ENCODE results near the gene XCL2. TPM values are rescaled to one million over a fixed set of nuclear protein-coding genes. Genes with fewer than 3 reads are reported as not detected.
"Not testable (repeated sequence)": the region's sequence is repeated elsewhere in the genome, so short reads cannot be mapped to it uniquely, and the experiment has no call there.

XCL2 gene
- total RNA-seq, 2 experiments from 2014 or later, result not detected

- Mint-ChIP-seq H3K4me3 (no peak overlapping the region), H3K4me1 (peaks cover 37% of the 10 kb centered on the region), H3K36me3 (ENCODE audit: low read depth) (peaks cover 12% of the 10 kb centered on the region), H3K9me3 (peaks cover 11% of the 10 kb centered on the region), H3K27me3 (peaks cover 3% of the 10 kb centered on the region), H3K27ac (no peak overlapping the region)
- no peak for DNase-seq
- ChIA-PET POLR2A (interaction anchor here (0.8 kb wide), 1 partner anchor 24 kb away, joined by 3 read pairs; no protein-coding TSS in a partner anchor), CTCF (interaction anchor here (0.6 to 1.4 kb wide), 4 partner anchors 11 to 806 kb away, joined by 3 to 4 read pairs (median 3); no protein-coding TSS in a partner anchor)
Observed at GRCh38 chr1:168553680-168554553, 10.1 kb upstream of the XCL2 start.

- ChIA-PET CTCF (interaction anchor here (1.1 to 1.4 kb wide), 2 partner anchors 12 to 18 kb away, joined by 3 to 4 read pairs; no protein-coding TSS in a partner anchor), POLR2A (no interaction called here)
- Mint-ChIP-seq H3K9me3 (peaks cover 14% of the 10 kb centered on the region), H3K27ac (no peak overlapping the region), H3K36me3 (ENCODE audit: low read depth) (peaks cover 20% of the 10 kb centered on the region), H3K4me3 (no peak overlapping the region), H3K4me1 (peaks cover 33% of the 10 kb centered on the region), H3K27me3 (peaks cover 5% of the 10 kb centered on the region)
- DNase-seq, result no peak
Observed at GRCh38 chr1:168552961-168553360, 9.2 kb upstream of the XCL2 start.

GRCh38 chr1:168551688-168552087 lies 7.9 kb upstream of the XCL2 start:
- ChIA-PET POLR2A (no interaction called here), CTCF (no interaction called here)
- H3K27ac Mint-ChIP-seq, result no peak overlapping the region
- peaks cover 12% of the 10 kb centered on the region for H3K9me3 Mint-ChIP-seq
- DNase-seq, result no peak
- H3K4me1 Mint-ChIP-seq, result peaks cover 23% of the 10 kb centered on the region
- H3K36me3 Mint-ChIP-seq (ENCODE audit: low read depth), result peaks cover 19% of the 10 kb centered on the region
- H3K4me3 Mint-ChIP-seq, result no peak overlapping the region
- H3K27me3 Mint-ChIP-seq, result peaks cover 8% of the 10 kb centered on the region

GRCh38 chr1:168550971-168551370 lies 7.2 kb upstream of the XCL2 start:
- Mint-ChIP-seq H3K36me3 (ENCODE audit: low read depth) (peaks cover 15% of the 10 kb centered on the region), H3K27me3 (peaks cover 8% of the 10 kb centered on the region), H3K27ac (no peak overlapping the region), H3K4me1 (peaks cover 18% of the 10 kb centered on the region), H3K4me3 (no peak overlapping the region), H3K9me3 (peaks cover 8% of the 10 kb centered on the region)
- DNase-seq, result no peak
- CTCF ChIA-PET, result interaction anchor here (0.6 kb wide), 1 partner anchor 48 kb away, joined by 3 read pairs; no protein-coding TSS in a partner anchor
- POLR2A ChIA-PET, result no interaction called here

GRCh38 chr1:168546553-168546895 lies 2.7 kb upstream of the XCL2 start:
- H3K27ac Mint-ChIP-seq, POLR2A ChIA-PET, H3K4me3 Mint-ChIP-seq, DNase-seq, H3K27me3 Mint-ChIP-seq, CTCF ChIA-PET, H3K9me3 Mint-ChIP-seq, H3K4me1 Mint-ChIP-seq: not testable (repeated sequence)
- H3K36me3 Mint-ChIP-seq (ENCODE audit: low read depth), result peaks cover 12% of the 10 kb centered on the region

- H3K4me1 Mint-ChIP-seq, H3K27ac Mint-ChIP-seq, H3K9me3 Mint-ChIP-seq, H3K4me3 Mint-ChIP-seq, H3K27me3 Mint-ChIP-seq, POLR2A ChIA-PET, CTCF ChIA-PET: not testable (repeated sequence)
- DNase-seq, result peak; percentile 37
- peaks cover 12% of the 10 kb centered on the region for H3K36me3 Mint-ChIP-seq (ENCODE audit: low read depth)
Observed at GRCh38 chr1:168545678-168546552, 2.1 kb upstream of the XCL2 start.

- H3K9me3 Mint-ChIP-seq, H3K4me3 Mint-ChIP-seq, H3K27me3 Mint-ChIP-seq, CTCF ChIA-PET, POLR2A ChIA-PET, H3K27ac Mint-ChIP-seq, H3K4me1 Mint-ChIP-seq, DNase-seq: not testable (repeated sequence)
- H3K36me3 Mint-ChIP-seq (ENCODE audit: low read depth), result peaks cover 15% of the 10 kb centered on the region
Observed at GRCh38 chr1:168542978-168543377, 819 bp downstream of the XCL2 start.

- peaks cover 24% of the 10 kb centered on the region for H3K4me1 Mint-ChIP-seq
- H3K27me3 Mint-ChIP-seq, POLR2A ChIA-PET, H3K27ac Mint-ChIP-seq, DNase-seq, CTCF ChIA-PET, H3K4me3 Mint-ChIP-seq: not testable (repeated sequence)
- H3K36me3 Mint-ChIP-seq (ENCODE audit: low read depth), result peaks cover 33% of the 10 kb centered on the region
- H3K9me3 Mint-ChIP-seq, result peaks cover 20% of the 10 kb centered on the region
Observed at GRCh38 chr1:168540798-168541197, 3.0 kb downstream of the XCL2 start.

- CTCF ChIA-PET, result interaction anchor here (0.7 to 2.3 kb wide), 13 partner anchors 12 to 193 kb away, joined by 3 to 10 read pairs (median 3); no protein-coding TSS in a partner anchor
- DNase-seq, result peak; percentile 62
- Mint-ChIP-seq H3K36me3 (ENCODE audit: low read depth) (peaks cover 42% of the 10 kb centered on the region), H3K4me1 (peaks cover 68% of the 10 kb centered on the region), H3K4me3 (peak overlapping the region; percentile 59), H3K27ac (peak overlapping the region; percentile 91), H3K9me3 (peaks cover 24% of the 10 kb centered on the region), H3K27me3 (no peaks in the 10 kb centered on the region)
- POLR2A ChIA-PET, result no interaction called here
Observed at GRCh38 chr1:168535536-168535935, 8.3 kb downstream of the XCL2 start.

GRCh38 chr1:168531615-168532345 lies 12.0 kb downstream of the XCL2 start:
- peaks cover 11% of the 10 kb centered on the region for H3K9me3 Mint-ChIP-seq
- H3K27me3 Mint-ChIP-seq, result peaks cover 3% of the 10 kb centered on the region
- H3K4me1 Mint-ChIP-seq, result peaks cover 68% of the 10 kb centered on the region
- CTCF ChIA-PET, result interaction anchor here (1.5 kb wide), 1 partner anchor 92 kb away, joined by 3 read pairs; no protein-coding TSS in a partner anchor
- POLR2A ChIA-PET, result no interaction called here
- no peak overlapping the region for H3K4me3 Mint-ChIP-seq
- peaks cover 17% of the 10 kb centered on the region for H3K36me3 Mint-ChIP-seq (ENCODE audit: low read depth)
- peak overlapping the region; percentile 85 for H3K27ac Mint-ChIP-seq
- peak; percentile 57 for DNase-seq

GRCh38 chr1:168529518-168529917 lies 14.3 kb downstream of the XCL2 start:
- H3K4me1 Mint-ChIP-seq, result peaks cover 47% of the 10 kb centered on the region
- peaks cover 13% of the 10 kb centered on the region for H3K36me3 Mint-ChIP-seq (ENCODE audit: low read depth)
- ChIA-PET CTCF (no interaction called here), POLR2A (no interaction called here)
- DNase-seq, result no peak
- no peak overlapping the region for H3K4me3 Mint-ChIP-seq
- H3K27me3 Mint-ChIP-seq, result peaks cover 3% of the 10 kb centered on the region
- peaks cover 11% of the 10 kb centered on the region for H3K9me3 Mint-ChIP-seq
- H3K27ac Mint-ChIP-seq, result no peak overlapping the region

GRCh38 chr1:168521401-168522000 lies 22.3 kb downstream of the XCL2 start:
- CTCF ChIA-PET, result interaction anchor here (0.8 kb wide), 2 partner anchors 31 to 53 kb away, joined by 3 read pairs; no protein-coding TSS in a partner anchor
- H3K27ac Mint-ChIP-seq, result peak overlapping the region; percentile 87
- POLR2A ChIA-PET, result interaction anchor here (0.5 to 0.8 kb wide), 2 partner anchors 78 to 81 kb away, joined by 3 to 4 read pairs; no protein-coding TSS in a partner anchor
- peaks cover 2% of the 10 kb centered on the region for H3K27me3 Mint-ChIP-seq
- H3K36me3 Mint-ChIP-seq (ENCODE audit: low read depth), result peaks cover 31% of the 10 kb centered on the region
- H3K4me3 Mint-ChIP-seq, result peak overlapping the region; percentile 23
- H3K9me3 Mint-ChIP-seq, result peaks cover 30% of the 10 kb centered on the region
- H3K4me1 Mint-ChIP-seq, result peaks cover 53% of the 10 kb centered on the region
- DNase-seq, result peak; percentile 42
